ENCODE data around the gene NUDT9.

The NUDT9 gene

DNA sequence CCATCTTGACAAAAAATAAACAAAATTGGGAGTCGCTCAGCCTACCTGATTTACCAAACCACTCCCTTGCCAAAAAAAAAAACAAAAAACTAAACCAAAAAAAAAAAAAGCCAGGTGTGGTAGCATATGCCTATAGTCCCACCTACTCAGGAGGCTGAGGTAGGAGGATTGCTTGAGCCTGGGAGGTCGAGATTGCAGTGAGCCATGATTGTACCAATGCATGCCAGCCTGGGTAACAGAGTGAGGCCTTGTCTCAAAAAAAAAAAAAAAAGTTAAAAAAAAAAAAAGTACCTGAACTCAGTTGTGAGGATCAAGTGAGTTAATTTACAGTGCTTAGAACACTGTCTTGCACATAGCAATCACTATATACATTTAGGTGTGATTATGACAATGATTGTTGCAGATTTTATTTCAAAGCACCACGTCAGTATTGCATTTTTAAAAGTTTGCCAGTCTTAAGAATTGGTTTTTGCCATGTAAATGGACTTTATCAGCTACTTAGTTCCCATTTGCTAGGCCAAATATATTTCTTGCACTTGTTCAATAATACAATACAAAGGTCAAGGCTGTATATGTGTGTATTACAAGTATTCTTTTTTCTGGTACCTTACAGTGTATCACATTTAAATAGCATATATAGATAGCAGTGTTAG lies 4.6 kb downstream of the NUDT9 start:
- Histone ChIP-seq H3K27me3 (no peaks in the 10 kb centered on the region), H3K9me3 (no peaks in the 10 kb centered on the region; the same call in 1 of the 2 replicates), H3K4me1 (peaks cover 2% of the 10 kb centered on the region; the same call in 1 of the 2 replicates), H3K36me3 (no peaks in the 10 kb centered on the region), H3K4me3 (ENCODE audit: low read depth, low read length) (no peak overlapping the region)
- DNase-seq, result no peak
- TF ChIP-seq, protein P1, sequence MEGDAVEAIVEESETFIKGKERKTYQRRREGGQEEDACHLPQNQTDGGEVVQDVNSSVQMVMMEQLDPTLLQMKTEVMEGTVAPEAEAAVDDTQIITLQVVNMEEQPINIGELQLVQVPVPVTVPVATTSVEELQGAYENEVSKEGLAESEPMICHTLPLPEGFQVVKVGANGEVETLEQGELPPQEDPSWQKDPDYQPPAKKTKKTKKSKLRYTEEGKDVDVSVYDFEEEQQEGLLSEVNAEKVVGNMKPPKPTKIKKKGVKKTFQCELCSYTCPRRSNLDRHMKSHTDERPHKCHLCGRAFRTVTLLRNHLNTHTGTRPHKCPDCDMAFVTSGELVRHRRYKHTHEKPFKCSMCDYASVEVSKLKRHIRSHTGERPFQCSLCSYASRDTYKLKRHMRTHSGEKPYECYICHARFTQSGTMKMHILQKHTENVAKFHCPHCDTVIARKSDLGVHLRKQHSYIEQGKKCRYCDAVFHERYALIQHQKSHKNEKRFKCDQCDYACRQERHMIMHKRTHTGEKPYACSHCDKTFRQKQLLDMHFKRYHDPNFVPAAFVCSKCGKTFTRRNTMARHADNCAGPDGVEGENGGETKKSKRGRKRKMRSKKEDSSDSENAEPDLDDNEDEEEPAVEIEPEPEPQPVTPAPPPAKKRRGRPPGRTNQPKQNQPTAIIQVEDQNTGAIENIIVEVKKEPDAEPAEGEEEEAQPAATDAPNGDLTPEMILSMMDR (IDR thresholded peaks at IDR 0.05; ENCODE audit: low read depth, low read length), result no peak

DNA sequence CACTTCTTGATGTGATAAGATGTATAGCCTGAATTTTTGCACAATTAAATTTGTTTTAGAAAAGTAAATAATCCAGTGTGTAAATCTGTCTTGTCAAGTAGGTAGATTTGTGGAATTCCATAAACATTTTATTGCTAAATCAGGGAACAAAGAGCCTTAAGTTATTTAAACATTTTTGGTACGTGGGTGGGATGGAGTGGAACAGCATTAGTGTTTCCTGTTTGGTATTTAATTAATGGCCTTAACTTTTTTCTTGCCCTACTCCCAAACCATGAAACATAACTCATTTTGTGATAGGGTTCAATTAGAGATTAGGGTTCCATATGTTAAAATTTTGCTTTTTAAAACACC lies 5.1 kb downstream of the NUDT9 start:
- no peak for DNase-seq
- Histone ChIP-seq H3K36me3 (no peaks in the 10 kb centered on the region), H3K9me3 (no peaks in the 10 kb centered on the region; the same call in 1 of the 2 replicates), H3K4me3 (ENCODE audit: low read depth, low read length) (no peak overlapping the region), H3K4me1 (peaks cover 2% of the 10 kb centered on the region; the same call in 1 of the 2 replicates), H3K27me3 (no peaks in the 10 kb centered on the region)
- TF ChIP-seq, protein P1 (IDR thresholded peaks at IDR 0.05; ENCODE audit: low read depth, low read length), result no peak

DNA sequence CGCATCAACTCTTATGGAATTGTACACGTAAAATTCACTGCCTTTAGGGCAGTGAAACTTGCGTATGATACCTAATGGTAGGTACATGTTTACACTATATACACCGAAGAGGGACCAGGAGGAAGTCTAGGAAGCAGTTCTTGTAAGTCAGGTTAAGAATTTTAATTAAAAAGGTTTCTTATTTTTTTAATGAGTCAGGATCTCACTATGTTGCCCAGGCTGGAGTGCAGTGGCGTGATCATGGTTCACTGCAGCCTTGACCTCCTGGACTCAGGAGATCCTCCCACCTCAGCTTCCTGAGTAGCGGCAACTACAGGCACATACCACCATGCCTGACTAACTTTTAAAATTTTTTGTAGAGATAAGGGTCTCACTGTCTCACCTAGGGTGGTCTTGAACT lies 6.6 kb downstream of the NUDT9 start:
- Histone ChIP-seq H3K4me1 (peaks cover 2% of the 10 kb centered on the region; the same call in 1 of the 2 replicates), H3K27me3 (no peaks in the 10 kb centered on the region), H3K36me3 (no peaks in the 10 kb centered on the region), H3K4me3 (ENCODE audit: low read depth, low read length) (no peak overlapping the region), H3K9me3 (no peaks in the 10 kb centered on the region; the same call in 1 of the 2 replicates)
- TF ChIP-seq, protein P1 (IDR thresholded peaks at IDR 0.05; ENCODE audit: low read depth, low read length), result no peak
- no peak for DNase-seq

DNA sequence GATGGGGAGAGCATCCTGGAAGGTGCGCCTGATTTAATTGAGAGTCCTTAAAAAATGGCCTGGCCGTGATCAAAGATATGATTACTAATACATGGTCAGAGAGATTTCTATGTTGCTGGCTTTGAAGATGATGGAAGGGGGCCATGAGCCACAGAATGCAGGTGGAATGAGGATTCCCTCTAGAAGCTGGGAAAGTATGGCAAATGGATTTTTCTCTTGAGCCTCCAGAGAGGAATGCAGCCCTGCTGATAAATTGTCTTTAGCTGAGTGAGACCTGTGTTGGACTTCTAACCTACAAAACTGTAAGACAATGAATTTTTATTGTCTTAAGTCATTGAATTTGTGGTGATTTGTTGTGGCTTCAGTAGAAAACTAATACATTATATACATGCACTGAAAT lies 7.7 kb downstream of the NUDT9 start:
- H3K27me3 ChIP-seq, result no peaks in the 10 kb centered on the region
- H3K4me1 ChIP-seq, result no peaks in the 10 kb centered on the region
- DNase-seq, result no peak
- no peaks in the 10 kb centered on the region; the same call in 1 of the 2 replicates for H3K9me3 ChIP-seq
- no peak overlapping the region for H3K4me3 ChIP-seq (ENCODE audit: low read depth, low read length)
- TF ChIP-seq, protein P1 (IDR thresholded peaks at IDR 0.05; ENCODE audit: low read depth, low read length), result no peak
- H3K36me3 ChIP-seq, result peaks cover 2% of the 10 kb centered on the region

DNA sequence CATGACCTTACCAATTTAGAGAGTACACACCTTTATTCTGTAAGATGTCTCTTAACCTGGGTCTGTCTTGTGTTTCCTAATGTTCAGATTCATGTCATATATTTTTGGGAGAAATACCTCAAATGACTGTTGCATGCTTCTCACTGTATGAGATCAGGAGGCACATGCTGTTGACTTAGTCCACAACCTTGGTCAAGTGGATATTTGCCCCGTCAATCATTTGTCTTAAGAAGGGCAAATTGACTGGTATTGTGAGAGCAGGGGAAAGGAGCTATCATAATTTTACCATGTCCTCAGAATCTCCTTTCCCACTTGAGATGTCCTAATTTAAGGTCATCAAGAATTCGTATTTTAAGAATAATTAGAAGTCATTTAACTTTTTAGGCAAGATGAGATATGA lies 11.0 kb downstream of the NUDT9 start:
- TF ChIP-seq, protein P1 (IDR thresholded peaks at IDR 0.05; ENCODE audit: low read depth, low read length), result no peak
- no peak for DNase-seq

DNA sequence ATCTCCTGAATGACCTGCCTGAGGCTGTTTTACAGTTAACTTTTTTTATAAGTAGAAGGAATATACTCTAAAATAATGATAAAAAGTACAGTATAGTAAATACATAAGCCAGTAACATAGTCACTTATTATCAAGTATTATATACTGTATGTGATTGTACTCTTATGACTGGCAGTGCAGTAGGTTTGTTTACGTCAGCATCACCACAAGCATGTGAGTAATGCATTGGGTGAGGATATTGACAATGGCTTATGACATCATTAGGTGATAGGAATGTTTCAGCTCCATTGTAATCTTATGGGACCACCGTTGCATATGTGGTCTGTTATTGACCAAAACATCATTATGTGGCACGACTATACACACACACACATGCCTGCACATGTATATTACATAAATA lies 20.5 kb downstream of the NUDT9 start:
- Histone ChIP-seq H3K9me3 (no peaks in the 10 kb centered on the region), H3K36me3 (peaks cover 30% of the 10 kb centered on the region), H3K27me3 (no peaks in the 10 kb centered on the region), H3K4me3 (ENCODE audit: low read depth, low read length) (no peak overlapping the region), H3K4me1 (0 out of 2 replicates have a peak, but pooled peaks cover 3% of the 10 kb centered on the region)
- DNase-seq, result no peak
- TF ChIP-seq, protein P1 (IDR thresholded peaks at IDR 0.05; ENCODE audit: low read depth, low read length), result no peak

More for the DNA sequence above, 11.0 kb downstream of the NUDT9 start:
- Histone ChIP-seq H3K36me3 (peaks cover 11% of the 10 kb centered on the region), H3K4me1 (peaks cover 2% of the 10 kb centered on the region; the same call in 1 of the 2 replicates), H3K9me3 (no peaks in the 10 kb centered on the region; the same call in 1 of the 2 replicates), H3K27me3 (no peaks in the 10 kb centered on the region), H3K4me3 (ENCODE audit: low read depth, low read length) (no peak overlapping the region)
